Natural killer cell (primary cell): ENCODE measurements around the gene ACER1. TPM values are rescaled to one million over a fixed set of nuclear protein-coding genes. Genes with fewer than 3 reads are reported as not detected.

Experiments
- ATAC-seq, 3 donors: fragments of 150-1000 bp in 2 of 3; fragments of 200-7000 bp in 1 of 3; cut with Tn5 transposase; 1 replicate in 1 of 3; 2 replicates in 2 of 3; pipeline ENCODE4 v1.10.0; 2021; ENCODE audit warnings: mild to moderate bottlenecking in 2 of 3, moderate library complexity in 2 of 3
- DNase-seq, 2 donors: peaks; one replicate each; pipeline versions ENCODE4 v3.0.0 to v3.0.0-alpha.2; 2013 to 2021; ENCODE audit warnings: mixed read lengths in 1 of 2
- H3K27ac ChIP-seq: one replicate; pipeline ENCODE4 v1.5.1; 2013; ENCODE audit warnings: mild to moderate bottlenecking, low read length
- H3K27me3 ChIP-seq: one replicate; pipeline ENCODE4 v1.6.1; 2013; ENCODE audit warnings: low read length; ENCODE audit not compliant: control insufficient read depth, insufficient read depth
- H3K36me3 ChIP-seq: one replicate; pipeline ENCODE4 v1.6.1; 2013; ENCODE audit warnings: low read length; ENCODE audit not compliant: control insufficient read depth, insufficient read depth
- H3K4me1 ChIP-seq: one replicate; pipeline ENCODE4 v1.6.1; 2013; ENCODE audit warnings: low read length; ENCODE audit not compliant: control insufficient read depth, insufficient read depth
- H3K4me3 ChIP-seq: one replicate; pipeline ENCODE4 v1.5.1; 2013; ENCODE audit warnings: low read length
- H3K9me3 ChIP-seq: one replicate; pipeline ENCODE4 v1.6.1; 2013; ENCODE audit warnings: low read length; ENCODE audit not compliant: control insufficient read depth, insufficient read depth
- H3K27ac Mint-ChIP-seq, 2 donors: one replicate each; pipeline ENCODE4 v1.8.0; 2022; ENCODE audit warnings: mild to moderate bottlenecking in 2 of 2, mixed read lengths in 2 of 2, moderate library complexity in 1 of 2
- H3K27me3 Mint-ChIP-seq, 2 donors: one replicate each; pipeline ENCODE4 v1.8.0; 2022; ENCODE audit warnings: low read depth in 2 of 2, mixed read lengths in 2 of 2
- H3K36me3 Mint-ChIP-seq: one replicate; pipeline ENCODE4 v1.8.0; 2022; ENCODE audit warnings: mixed read lengths
- H3K4me1 Mint-ChIP-seq, 2 donors: one replicate each; pipeline ENCODE4 v1.8.0; 2022; ENCODE audit warnings: mixed read lengths in 2 of 2
- H3K4me3 Mint-ChIP-seq: one replicate; pipeline ENCODE4 v1.8.0; 2022; ENCODE audit warnings: mild to moderate bottlenecking, moderate library complexity, mixed read lengths
- H3K9me3 Mint-ChIP-seq, 2 donors: one replicate each; pipeline ENCODE4 v1.8.0; 2022; ENCODE audit warnings: mixed read lengths in 2 of 2
- CTCF ChIP-seq: fragments of 200-600 bp; IDR thresholded peaks from one replicate; pipeline ENCODE4 v1.8.0; 2022; ENCODE audit warnings: antibody characterized with exemption
- WGBS: methylation state at CpG from one replicate; pipeline ENCODE4 v1.1.7; 2013; ENCODE audit warnings: missing lambda C conversion rate; ENCODE audit not compliant: insufficient coverage; 5-methylcytosine and 5-hydroxymethylcytosine counted together
- intact Hi-C: fragments of 100-400 bp; cut with micrococcal nuclease; formaldehyde crosslinking; loops from one replicate; pipeline ENCODE4 v1.14.2; 2022
- total RNA-seq, 4 donors: library from RNA; stranded (reverse); fragments of 120-200 nt in 1 of 4; gene quantifications; one replicate each; pipeline versions ENCODE4 v1.2.3 to v1.2.4, GENCODE V29; 2013 to 2022

ACER1 gene
- total RNA-seq, 3 donors from 2014 or later (not counting 1 experiment from before 2014, with no cell fraction given) = 0.25 to 0.35 TPM; not detected in 1

DNA sequence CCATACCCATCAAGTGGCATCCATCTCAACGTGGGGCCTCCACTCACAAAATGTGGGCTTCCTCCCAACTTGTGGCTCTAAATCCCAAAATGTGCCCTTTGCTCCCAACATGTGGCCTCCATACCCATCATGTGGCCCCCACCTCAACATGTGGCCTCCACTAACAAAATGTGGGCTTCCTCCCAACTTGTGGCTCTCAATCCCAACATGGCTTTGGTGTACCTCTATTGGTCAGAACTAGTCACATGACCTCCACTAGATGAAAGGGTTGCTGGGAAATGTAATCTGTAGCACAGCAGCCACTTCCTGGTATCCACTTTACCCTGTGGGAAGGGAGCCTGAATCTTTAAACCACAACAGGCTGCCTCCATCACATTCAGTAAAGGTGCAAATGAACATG, 10.1 kb upstream of the ACER1 start:
- H3K4me1 ChIP-seq = no peaks in the 10 kb centered on the region
- Mint-ChIP-seq H3K27me3 (no peaks in the 10 kb centered on the region), H3K4me1 (no peaks in the 10 kb centered on the region), H3K36me3 (no peaks in the 10 kb centered on the region), H3K9me3 (no peaks in the 10 kb centered on the region), H3K27ac (no peak overlapping the region), H3K4me3 (no peak overlapping the region)
- no peak overlapping the region for H3K27ac ChIP-seq
- intact Hi-C loops = no loop called here
- H3K4me3 ChIP-seq = no peak overlapping the region
- WGBS = 95% methylated on average over 1 of the region's 1 CpG
- H3K27me3 ChIP-seq = no peaks in the 10 kb centered on the region
- no peaks in the 10 kb centered on the region for H3K36me3 ChIP-seq
- DNase-seq (no peak), ATAC-seq (no peak)
- H3K9me3 ChIP-seq = no peaks in the 10 kb centered on the region
- TF ChIP-seq CTCF = no peak

- Mint-ChIP-seq H3K9me3 (no peaks in the 10 kb centered on the region), H3K27ac (no peak overlapping the region), H3K4me1 (no peaks in the 10 kb centered on the region), H3K27me3 (no peaks in the 10 kb centered on the region), H3K4me3 (no peak overlapping the region), H3K36me3 (no peaks in the 10 kb centered on the region)
- no peak for ATAC-seq
- no peaks in the 10 kb centered on the region for H3K36me3 ChIP-seq
- no peak for DNase-seq
- no peak overlapping the region for H3K4me3 ChIP-seq
- H3K4me1 ChIP-seq = no peaks in the 10 kb centered on the region
- H3K27me3 ChIP-seq = no peaks in the 10 kb centered on the region
- intact Hi-C loops = no loop called here
- TF ChIP-seq CTCF = no peak
- 75% methylated on average over 13 of the region's 14 CpGs for WGBS
- H3K27ac ChIP-seq = no peak overlapping the region
- no peaks in the 10 kb centered on the region for H3K9me3 ChIP-seq
Measured at GRCh38 chr19:6340493-6341201, 7.2 kb upstream of the ACER1 start.

DNA sequence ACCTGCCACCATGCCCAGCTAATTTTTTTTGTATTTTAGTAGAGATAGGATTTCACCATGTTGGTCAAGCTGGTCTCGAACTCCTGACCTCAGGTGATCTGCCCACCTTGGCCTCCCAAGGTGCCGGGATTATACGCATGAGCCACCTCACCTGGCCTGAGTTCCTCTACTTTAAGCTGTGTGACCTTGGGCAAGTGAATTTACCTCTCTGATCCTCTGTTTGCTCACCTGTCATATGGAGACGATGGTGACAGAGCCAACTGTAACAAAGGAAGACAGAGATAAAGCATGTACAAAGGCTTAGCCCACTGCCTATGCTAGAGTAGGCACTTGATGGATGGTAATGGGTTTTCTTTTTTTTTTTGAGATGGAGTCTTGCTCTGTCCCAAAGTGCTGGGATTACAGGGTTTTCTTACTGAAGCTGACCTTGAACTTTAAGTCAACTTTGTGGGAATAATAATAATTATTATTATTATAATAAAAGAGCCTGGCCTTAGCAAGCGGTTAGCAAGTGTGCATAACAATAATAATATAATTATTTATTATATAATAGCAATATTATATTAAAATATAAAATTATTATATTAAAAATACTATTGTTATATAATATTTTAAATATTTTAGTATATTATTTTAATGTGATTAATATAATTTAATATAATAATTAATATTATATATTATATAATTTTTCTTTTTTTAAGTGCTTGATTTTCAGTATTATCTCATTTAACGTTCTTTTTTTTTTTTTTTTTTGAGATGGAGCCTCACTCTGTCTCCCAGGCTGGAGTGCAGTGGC, 1.3 kb upstream of the ACER1 start:
- Histone ChIP-seq H3K9me3 (no peaks in the 10 kb centered on the region), H3K4me3 (no peak overlapping the region), H3K36me3 (no peaks in the 10 kb centered on the region), H3K27ac (no peak overlapping the region), H3K27me3 (no peaks in the 10 kb centered on the region), H3K4me1 (no peaks in the 10 kb centered on the region)
- Mint-ChIP-seq H3K27ac (no peak overlapping the region), H3K36me3 (no peaks in the 10 kb centered on the region), H3K9me3 (no peaks in the 10 kb centered on the region), H3K4me3 (no peak overlapping the region), H3K27me3 (no peaks in the 10 kb centered on the region), H3K4me1 (no peaks in the 10 kb centered on the region)
- intact Hi-C loops = no loop called here
- DNase-seq (no peak), ATAC-seq (no peak)
- 92% methylated on average over 4 of the region's 6 CpGs for WGBS
- TF ChIP-seq CTCF = no peak
